Stimulated activated naive B cell treated with anti-CD40 and anti-IgM and Interleukin-4, amounts not matched to agents 10 μg/mL and 1 μg/mL and 100 μg/mL, for 72 hours (primary cell): ENCODE measurements around the gene LAMA1.

Experiments
- ATAC-seq, 2 donors: fragments of 150-1000 bp; cut with Tn5 transposase; replicated peaks; 2 replicates each; pipeline ENCODE4 v1.10.0; 2021; ENCODE audit warnings: moderate library complexity in 1 of 2
- DNase-seq: peaks from one replicate; pipeline ENCODE4 v3.0.0; 2021
- H3K27ac Mint-ChIP-seq: one replicate; pipeline ENCODE4 v1.8.0; 2022; ENCODE audit warnings: mild to moderate bottlenecking, mixed read lengths
- H3K27me3 Mint-ChIP-seq, 2 donors: one replicate each; pipeline ENCODE4 v1.8.0; 2022; ENCODE audit warnings: mixed read lengths in 2 of 2
- H3K36me3 Mint-ChIP-seq, 2 donors: one replicate each; pipeline ENCODE4 v1.8.0; 2022; ENCODE audit warnings: mixed read lengths in 2 of 2, mild to moderate bottlenecking in 1 of 2
- H3K4me1 Mint-ChIP-seq, 2 donors: one replicate each; pipeline ENCODE4 v1.8.0; 2022; ENCODE audit warnings: mixed read lengths in 2 of 2, mild to moderate bottlenecking in 1 of 2
- H3K4me3 Mint-ChIP-seq, 2 donors: one replicate each; pipeline ENCODE4 v1.8.0; 2022; ENCODE audit warnings: mild to moderate bottlenecking in 2 of 2, mixed read lengths in 2 of 2, moderate library complexity in 1 of 2
- H3K9me3 Mint-ChIP-seq, 2 donors: one replicate each; pipeline ENCODE4 v1.8.0; 2022; ENCODE audit warnings: mixed read lengths in 2 of 2, mild to moderate bottlenecking in 1 of 2

LAMA1 gene

DNA sequence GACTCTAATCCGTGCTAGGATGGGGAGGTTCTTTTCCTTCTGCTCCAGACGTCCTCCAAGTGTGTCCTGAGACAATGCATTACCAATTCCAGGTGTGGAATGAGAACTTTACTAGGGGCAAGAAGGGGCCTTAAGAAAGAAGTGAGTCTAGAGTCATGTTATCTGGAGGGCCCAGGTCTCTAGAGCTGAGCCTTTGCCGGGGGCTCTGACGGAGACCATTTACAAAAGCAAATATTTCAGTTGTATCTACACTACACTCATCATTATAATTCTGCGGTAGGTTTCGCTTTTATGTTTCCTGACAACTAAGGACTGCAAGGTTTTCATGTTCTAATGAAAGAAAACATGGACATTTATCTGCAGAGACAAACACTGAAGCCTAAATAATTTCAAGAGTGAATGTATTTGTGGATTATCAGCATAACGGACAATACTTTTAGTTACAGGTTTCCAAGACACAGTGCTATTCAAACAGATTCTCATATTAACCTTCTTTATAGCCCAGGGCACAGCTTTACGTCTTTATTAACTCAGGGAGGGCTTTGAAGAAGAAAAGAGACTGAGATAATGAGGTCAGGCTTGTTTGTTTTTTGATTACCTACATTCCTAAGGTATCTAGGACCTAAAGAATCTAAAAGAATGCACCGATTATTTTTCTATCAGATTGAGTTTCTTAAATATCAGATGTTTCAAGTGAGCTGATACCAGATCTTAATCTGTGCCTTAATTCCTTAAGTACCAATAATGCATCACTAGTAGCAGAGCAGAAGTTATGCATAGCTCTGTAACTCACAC is 15.0 kb upstream of the LAMA1 start:
- no peaks in the 10 kb centered on the region for H3K36me3 Mint-ChIP-seq
- no peaks in the 10 kb centered on the region for H3K27me3 Mint-ChIP-seq
- no peak overlapping the region for H3K4me3 Mint-ChIP-seq
- no peak overlapping the region for H3K27ac Mint-ChIP-seq
- ATAC-seq (no peak), DNase-seq (no peak)
- H3K4me1 Mint-ChIP-seq: no peaks in the 10 kb centered on the region
- peaks cover 1 to 5% of the 10 kb centered on the region in 2 donors for H3K9me3 Mint-ChIP-seq

DNA sequence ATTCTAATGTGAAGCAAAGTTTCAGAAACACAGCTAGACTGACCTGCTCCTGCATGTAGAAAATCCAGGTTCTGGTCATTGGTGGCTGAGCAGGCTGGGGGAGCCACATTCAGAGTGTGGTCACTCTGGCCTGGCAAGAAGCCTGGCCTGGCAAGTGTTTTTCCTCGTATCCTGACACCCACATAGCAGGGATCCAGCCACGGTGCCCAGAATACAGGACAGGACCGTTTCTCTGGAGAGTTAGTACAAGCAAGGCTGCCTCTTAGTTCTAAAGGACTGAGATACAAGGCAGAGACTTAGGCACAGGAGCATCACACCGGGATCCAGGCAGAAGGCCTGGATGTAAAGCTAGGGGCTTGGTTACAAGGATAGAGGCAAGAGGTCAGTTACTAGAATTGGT is 4.8 kb upstream of the LAMA1 start:
- no peak for ATAC-seq
- no peak for DNase-seq
- Mint-ChIP-seq H3K4me1 (no peaks in the 10 kb centered on the region), H3K27me3 (peaks cover 7 to 16% of the 10 kb centered on the region in 2 donors), H3K4me3 (no peak overlapping the region), H3K9me3 (peaks cover 0 to 2% of the 10 kb centered on the region in 2 donors), H3K27ac (no peak overlapping the region), H3K36me3 (no peaks in the 10 kb centered on the region)

DNA sequence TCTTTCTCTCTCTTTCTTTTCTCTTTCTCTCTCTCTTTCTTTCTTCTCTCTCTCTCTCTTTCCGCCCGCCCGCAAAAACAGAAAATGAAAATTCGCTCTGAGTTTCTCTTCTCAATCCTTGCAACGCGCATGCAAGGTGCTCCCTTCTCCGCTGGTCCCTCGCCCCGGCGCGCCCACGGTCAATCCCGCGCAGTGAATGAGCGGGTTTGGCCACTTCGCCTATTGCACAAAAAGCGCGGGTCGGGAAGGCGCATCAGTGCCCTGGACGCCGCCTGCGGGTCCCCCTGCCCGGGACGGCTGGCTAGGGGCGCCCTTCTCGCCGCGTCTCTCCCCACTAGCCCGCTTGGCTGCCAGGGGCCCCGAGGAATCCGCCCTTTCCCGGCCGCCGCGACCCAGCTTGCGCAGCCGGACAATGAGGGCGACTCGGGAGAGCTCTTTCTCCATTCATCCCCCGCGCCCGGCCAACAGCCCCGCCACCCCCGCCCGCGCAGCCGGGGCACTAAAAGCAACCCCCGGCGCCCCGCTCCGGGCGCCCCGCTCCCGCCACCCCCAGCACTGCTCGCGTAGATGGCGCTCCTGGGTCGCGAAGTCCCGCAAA is 706 bp downstream of the LAMA1 start:
- ATAC-seq (no peak), DNase-seq (no peak)
- Mint-ChIP-seq H3K9me3 (peaks cover 2 to 6% of the 10 kb centered on the region in 2 donors), H3K36me3 (peaks cover 2 to 7% of the 10 kb centered on the region in 2 donors), H3K4me1 (peaks cover 6 to 10% of the 10 kb centered on the region in 2 donors), H3K27me3 (peaks cover 29 to 47% of the 10 kb centered on the region in 2 donors), H3K27ac (no peak overlapping the region), H3K4me3 (peak overlapping the region; percentile 70 to 85)

DNA sequence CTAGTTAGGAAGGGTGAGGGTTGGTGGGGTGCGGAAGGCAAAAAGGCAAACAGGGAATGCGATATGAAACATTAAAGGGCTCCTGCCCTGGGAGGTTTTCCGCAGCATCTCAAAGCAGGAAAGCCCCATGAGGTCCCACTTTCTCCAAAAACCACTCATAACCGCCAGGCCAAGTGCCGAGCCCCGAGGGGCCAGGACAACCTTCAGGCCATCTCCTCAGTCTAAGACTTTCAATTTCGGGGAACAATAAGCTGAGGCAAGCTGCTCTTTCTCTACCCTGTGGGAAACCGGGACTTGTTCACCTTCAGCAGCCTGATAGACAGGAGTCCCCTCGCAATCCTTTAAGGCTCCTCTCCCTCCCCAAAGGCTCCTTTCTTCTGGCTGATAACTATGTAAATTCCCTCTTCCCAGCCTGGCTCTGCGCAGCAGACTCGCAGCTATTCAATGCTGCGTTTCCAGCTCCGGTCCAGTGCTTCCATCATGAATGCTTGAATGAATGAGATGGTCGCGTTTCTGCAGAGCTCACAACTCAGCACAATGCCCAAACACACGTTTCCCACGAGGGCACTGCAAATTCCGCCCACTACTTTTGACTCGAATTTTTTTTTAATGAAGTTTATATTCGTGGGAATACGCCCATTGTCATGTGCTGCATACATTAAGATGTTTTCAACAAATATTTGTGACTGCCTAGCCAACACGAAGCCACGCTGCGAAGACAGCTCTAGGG is 1.4 kb downstream of the LAMA1 start:
- no peak for DNase-seq
- H3K27ac Mint-ChIP-seq: no peak overlapping the region
- peaks cover 2 to 7% of the 10 kb centered on the region in 2 donors for H3K36me3 Mint-ChIP-seq
- peaks cover 29 to 47% of the 10 kb centered on the region in 2 donors for H3K27me3 Mint-ChIP-seq
- peaks cover 6 to 10% of the 10 kb centered on the region in 2 donors for H3K4me1 Mint-ChIP-seq
- H3K9me3 Mint-ChIP-seq: peaks cover 2 to 6% of the 10 kb centered on the region in 2 donors
- peak overlapping the region in 1 of 2 donors; percentile 85 for H3K4me3 Mint-ChIP-seq
- no peak for ATAC-seq

DNA sequence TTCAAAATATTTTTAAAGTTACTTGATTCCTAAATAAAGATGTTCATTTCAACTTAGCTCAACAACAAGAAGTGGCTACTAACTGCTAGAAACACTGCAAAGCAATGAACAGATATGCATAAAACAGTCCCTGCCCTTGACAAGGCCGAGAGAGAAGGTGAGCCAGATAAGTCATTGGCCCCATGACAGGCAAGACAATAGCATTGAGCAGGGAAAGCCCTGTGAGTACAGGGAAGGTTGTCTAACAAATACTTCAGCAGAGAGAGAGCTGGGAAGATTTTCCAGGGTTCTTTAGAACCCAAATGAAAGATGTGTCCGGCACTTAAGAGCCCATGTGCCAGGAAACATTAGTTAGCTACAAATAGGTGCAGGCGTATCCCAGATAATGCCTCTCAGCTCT is 4.7 kb downstream of the LAMA1 start:
- peaks cover 6 to 10% of the 10 kb centered on the region in 2 donors for H3K4me1 Mint-ChIP-seq
- H3K27ac Mint-ChIP-seq: no peak overlapping the region
- H3K4me3 Mint-ChIP-seq: no peak overlapping the region
- no peak for ATAC-seq
- DNase-seq: no peak
- H3K27me3 Mint-ChIP-seq: peaks cover 25 to 31% of the 10 kb centered on the region in 2 donors
- peaks cover 2 to 8% of the 10 kb centered on the region in 2 donors for H3K9me3 Mint-ChIP-seq
- H3K36me3 Mint-ChIP-seq: peaks cover 2 to 7% of the 10 kb centered on the region in 2 donors

DNA sequence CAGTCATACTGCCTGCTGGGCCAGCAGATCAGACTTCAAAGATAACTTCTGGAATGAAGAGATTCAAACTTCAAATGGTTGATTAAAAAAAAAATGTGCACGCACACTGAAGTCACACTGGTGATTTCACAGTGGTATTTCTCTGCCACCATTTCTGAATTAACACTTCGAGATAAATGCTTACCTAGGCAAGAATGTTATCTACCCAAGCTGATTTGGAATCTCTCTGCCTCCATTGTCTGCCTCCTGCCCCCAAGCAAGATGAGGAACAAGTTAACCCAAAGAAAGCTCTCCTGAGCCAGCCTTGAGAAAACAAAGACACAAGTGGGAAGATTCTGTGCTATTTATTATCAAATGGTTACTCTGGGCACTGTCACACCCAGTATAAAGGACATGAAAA is 6.5 kb downstream of the LAMA1 start:
- no peak for ATAC-seq
- Mint-ChIP-seq H3K27ac (no peak overlapping the region), H3K27me3 (peaks cover 17 to 22% of the 10 kb centered on the region in 2 donors), H3K4me3 (no peak overlapping the region), H3K36me3 (peaks cover 0 to 5% of the 10 kb centered on the region in 2 donors), H3K4me1 (peaks cover under 1 to 2% of the 10 kb centered on the region in 2 donors), H3K9me3 (peaks cover 4 to 8% of the 10 kb centered on the region in 2 donors)
- DNase-seq: no peak

DNA sequence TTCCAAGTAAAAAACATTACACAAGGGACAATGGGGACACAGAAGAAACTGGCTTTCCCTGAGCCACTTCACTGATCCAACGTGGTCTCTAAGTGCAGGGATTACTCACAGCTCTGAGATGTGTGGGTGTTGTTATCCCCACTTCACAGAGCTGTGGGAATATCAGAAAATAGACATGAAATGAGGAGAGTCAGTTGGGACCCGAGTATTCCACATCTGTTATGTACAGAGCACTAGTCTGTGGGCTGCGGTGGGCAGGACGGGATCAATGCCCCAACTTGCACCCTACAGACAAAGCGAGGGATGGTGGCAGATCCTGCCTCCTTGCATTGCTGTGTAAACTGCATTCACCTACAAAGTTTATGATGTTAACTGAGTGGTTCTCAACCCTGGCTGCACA is 11.7 kb downstream of the LAMA1 start:
- H3K27me3 Mint-ChIP-seq: peaks cover 0 to 3% of the 10 kb centered on the region in 2 donors
- H3K9me3 Mint-ChIP-seq: peaks cover 7 to 9% of the 10 kb centered on the region in 2 donors
- DNase-seq (no peak), ATAC-seq (no peak)
- no peaks in the 10 kb centered on the region for H3K4me1 Mint-ChIP-seq
- no peak overlapping the region for H3K4me3 Mint-ChIP-seq
- H3K36me3 Mint-ChIP-seq: no peaks in the 10 kb centered on the region
- no peak overlapping the region for H3K27ac Mint-ChIP-seq

DNA sequence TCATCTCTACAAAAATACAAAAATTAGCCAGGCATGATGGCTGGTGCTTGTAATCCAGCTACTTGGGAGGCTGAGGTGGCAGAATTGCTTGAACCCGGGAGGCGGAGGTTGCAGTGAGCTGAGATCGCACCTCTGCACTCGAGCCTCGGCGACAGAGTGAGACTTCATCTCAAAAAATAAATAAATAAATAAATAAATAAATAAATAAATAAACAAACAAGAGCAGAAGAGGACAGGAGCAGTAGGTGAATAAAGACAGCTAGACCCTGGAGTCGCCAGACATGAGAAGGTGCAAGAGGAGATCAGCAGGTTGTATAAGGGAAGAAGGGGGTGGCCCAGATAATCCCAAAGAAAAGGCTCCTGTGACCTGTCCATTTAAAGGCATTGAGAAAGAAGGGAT is 12.3 kb downstream of the LAMA1 start:
- Mint-ChIP-seq H3K9me3 (peaks cover 7 to 9% of the 10 kb centered on the region in 2 donors), H3K27ac (no peak overlapping the region), H3K4me3 (no peak overlapping the region), H3K36me3 (no peaks in the 10 kb centered on the region), H3K27me3 (peaks cover 0 to 3% of the 10 kb centered on the region in 2 donors), H3K4me1 (no peaks in the 10 kb centered on the region)
- ATAC-seq (no peak), DNase-seq (no peak)

DNA sequence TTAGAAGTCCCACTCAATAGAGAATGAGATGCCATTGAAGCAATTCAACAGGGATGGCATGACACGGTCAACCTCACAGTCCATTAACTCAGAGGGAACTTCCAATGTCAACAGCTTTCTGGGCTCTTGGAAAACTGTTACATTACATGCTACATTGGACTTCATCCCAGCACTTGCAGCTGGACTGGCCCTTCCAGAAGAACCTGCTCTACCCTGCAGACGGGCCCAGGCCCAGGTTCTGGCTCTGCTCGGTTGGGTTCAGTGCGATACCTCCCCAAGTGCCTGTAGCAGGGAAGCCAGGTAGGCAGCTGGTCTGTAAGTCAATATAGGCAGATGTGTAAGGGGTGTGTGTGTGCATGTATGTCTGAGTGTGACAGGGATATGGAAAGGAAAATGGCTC is 12.9 kb downstream of the LAMA1 start:
- no peak for DNase-seq
- no peaks in the 10 kb centered on the region for H3K4me1 Mint-ChIP-seq
- ATAC-seq: no peak
- peaks cover 0 to 3% of the 10 kb centered on the region in 2 donors for H3K27me3 Mint-ChIP-seq
- H3K27ac Mint-ChIP-seq: no peak overlapping the region
- H3K9me3 Mint-ChIP-seq: peaks cover 7 to 9% of the 10 kb centered on the region in 2 donors
- H3K4me3 Mint-ChIP-seq: no peak overlapping the region
- no peaks in the 10 kb centered on the region for H3K36me3 Mint-ChIP-seq

DNA sequence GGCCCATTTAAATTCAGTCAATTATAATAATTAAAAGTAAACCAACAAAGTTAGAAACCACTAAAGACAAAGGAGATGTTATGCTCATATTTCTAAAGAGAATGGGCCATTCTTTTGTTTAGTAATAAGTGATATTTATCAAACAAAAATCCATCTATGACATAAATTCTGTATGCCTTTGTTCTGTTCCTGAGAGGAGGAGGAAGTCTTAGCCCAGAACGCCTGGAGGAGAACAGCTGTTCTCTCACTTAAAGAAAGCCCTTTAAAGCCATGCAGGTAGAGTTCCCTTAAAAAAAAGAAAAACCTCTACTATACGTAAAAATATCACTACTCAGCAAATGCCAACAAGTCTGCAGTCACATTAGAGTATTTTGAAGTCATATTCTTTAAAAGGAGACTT is 15.5 kb downstream of the LAMA1 start:
- peaks cover 4 to 7% of the 10 kb centered on the region in 2 donors for H3K9me3 Mint-ChIP-seq
- no peak overlapping the region for H3K4me3 Mint-ChIP-seq
- ATAC-seq: no peak
- no peaks in the 10 kb centered on the region for H3K36me3 Mint-ChIP-seq
- H3K27ac Mint-ChIP-seq: no peak overlapping the region
- H3K4me1 Mint-ChIP-seq: no peaks in the 10 kb centered on the region
- no peak for DNase-seq
- no peaks in the 10 kb centered on the region for H3K27me3 Mint-ChIP-seq

DNA sequence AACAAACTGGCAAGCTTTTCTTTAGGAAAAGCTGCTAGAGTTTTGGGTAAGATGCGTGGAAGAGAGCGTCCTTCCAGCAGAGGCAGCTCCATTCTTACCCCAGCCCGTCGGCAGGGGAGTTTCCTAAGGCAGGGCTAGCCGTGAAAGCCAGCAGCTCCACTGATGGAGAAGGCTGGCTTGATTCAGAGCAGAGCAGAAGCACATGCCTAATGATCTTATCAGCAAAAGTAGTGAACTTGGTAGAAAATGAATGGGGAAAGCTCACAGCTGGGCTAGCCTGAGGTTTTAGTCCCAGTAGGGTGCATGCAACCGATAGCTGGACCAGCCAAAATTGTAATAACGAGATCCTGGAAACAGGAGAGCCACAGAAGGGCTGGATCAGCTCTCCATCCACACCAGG is 20.8 kb downstream of the LAMA1 start:
- no peak for DNase-seq
- no peaks in the 10 kb centered on the region for H3K27me3 Mint-ChIP-seq
- no peak overlapping the region for H3K4me3 Mint-ChIP-seq
- no peak for ATAC-seq
- no peaks in the 10 kb centered on the region for H3K36me3 Mint-ChIP-seq
- H3K9me3 Mint-ChIP-seq: peaks cover 0 to 1% of the 10 kb centered on the region in 2 donors
- H3K4me1 Mint-ChIP-seq: no peaks in the 10 kb centered on the region
- no peak overlapping the region for H3K27ac Mint-ChIP-seq

DNA sequence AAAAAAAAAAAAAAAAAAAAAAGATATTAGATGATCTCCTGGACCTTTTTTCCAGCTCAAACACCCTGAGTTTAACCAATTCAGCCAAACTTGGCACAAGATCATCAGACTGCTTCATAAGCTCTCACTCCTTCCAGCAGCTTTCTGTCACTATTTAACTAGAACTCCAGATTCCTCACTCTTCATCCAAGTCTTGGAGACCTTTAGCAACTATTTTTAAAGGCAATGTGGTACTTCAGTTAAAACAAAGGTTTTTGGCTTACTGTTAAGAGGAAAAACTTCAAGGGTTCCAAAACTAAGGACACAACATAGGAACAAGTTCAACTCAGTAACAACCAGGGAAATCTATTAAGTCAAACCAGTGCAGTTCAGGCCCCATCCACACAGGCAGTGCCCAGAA is 23.2 kb downstream of the LAMA1 start:
- ATAC-seq (no peak), DNase-seq (no peak)
- Mint-ChIP-seq H3K4me1 (no peaks in the 10 kb centered on the region), H3K36me3 (no peaks in the 10 kb centered on the region), H3K9me3 (peaks cover 0 to 1% of the 10 kb centered on the region in 2 donors), H3K27me3 (no peaks in the 10 kb centered on the region), H3K4me3 (no peak overlapping the region), H3K27ac (no peak overlapping the region)

DNA sequence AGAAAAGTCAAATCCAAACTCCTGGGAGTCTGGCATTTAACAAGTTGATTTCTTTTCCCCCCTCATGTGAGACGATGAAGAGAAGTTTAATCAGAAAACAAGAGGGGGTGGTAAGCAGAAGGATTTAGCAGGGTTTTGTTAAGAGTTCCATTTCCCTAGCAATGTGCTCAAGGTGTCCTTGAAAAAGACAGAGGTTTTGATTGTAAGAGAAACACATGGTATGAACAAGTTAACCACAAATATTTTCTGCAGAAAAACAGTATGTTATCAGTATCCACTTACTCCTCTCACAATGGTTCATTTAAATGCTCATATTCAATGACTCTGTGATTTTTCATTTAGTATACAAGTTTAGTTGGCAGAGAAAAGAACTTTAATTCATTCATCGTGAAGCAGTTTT is 26.8 kb downstream of the LAMA1 start:
- no peaks in the 10 kb centered on the region for H3K27me3 Mint-ChIP-seq
- no peaks in the 10 kb centered on the region for H3K9me3 Mint-ChIP-seq
- no peak overlapping the region for H3K27ac Mint-ChIP-seq
- H3K36me3 Mint-ChIP-seq: no peaks in the 10 kb centered on the region
- H3K4me1 Mint-ChIP-seq: no peaks in the 10 kb centered on the region
- ATAC-seq (no peak), DNase-seq (no peak)
- H3K4me3 Mint-ChIP-seq: no peak overlapping the region

DNA sequence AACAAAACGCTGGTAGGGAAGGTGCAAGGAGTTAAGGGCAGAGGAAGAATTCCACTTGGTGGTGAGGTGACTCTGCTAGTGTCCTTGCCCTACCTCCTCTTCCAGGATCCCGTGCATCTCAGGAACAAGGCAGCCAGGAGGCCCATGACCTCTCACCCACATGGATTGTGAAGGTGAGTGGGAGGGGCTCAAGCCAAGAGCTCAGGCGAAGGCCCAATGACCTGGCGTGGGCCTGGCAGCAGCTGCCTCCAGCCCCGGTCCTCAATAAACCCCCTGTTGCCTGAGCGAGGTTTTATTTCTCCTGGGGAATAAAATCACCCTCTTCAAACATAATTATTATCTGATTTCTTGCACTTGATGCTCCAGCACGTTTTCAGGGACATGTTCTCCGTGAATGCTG is 28.2 kb downstream of the LAMA1 start:
- no peak for DNase-seq
- Mint-ChIP-seq H3K27ac (no peak overlapping the region), H3K4me1 (no peaks in the 10 kb centered on the region), H3K4me3 (no peak overlapping the region), H3K9me3 (no peaks in the 10 kb centered on the region), H3K36me3 (no peaks in the 10 kb centered on the region), H3K27me3 (no peaks in the 10 kb centered on the region)
- ATAC-seq: no peak
